Measurements from ENCODE around the gene MAJIN. TPM values are rescaled to one million over a fixed set of nuclear protein-coding genes. Genes with fewer than 3 reads are reported as not detected.

Gene MAJIN
- total and polyA plus RNA-seq, 7 donors = 0.25 TPM; not detected in 6

DNA sequence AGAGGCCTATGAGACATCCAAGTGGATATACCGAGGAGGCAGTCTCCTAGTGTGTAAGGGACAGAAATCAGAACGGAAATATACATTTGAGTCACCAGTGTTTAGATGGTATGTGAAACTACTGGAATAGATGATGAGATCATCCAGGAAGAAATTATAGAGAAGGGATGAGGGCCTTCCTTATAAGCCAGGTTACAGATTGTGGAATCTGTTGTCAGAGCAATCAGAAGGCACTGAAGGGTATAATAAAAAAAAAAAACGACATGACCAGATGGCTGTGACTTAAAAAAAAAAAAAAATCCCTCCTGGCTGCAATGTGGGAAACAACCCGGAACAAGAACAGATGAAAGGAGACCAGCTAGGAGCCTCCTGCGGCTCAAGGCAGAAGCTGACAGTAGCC lies 2.7 kb downstream of the MAJIN start:
- H3K4me3 ChIP-seq = no peak overlapping the region
- WGBS, 2 donors = 10 to 48% methylated on average over 5 of the region's 5 CpGs
- no peak for TF ChIP-seq POLR2A (IDR thresholded peaks at IDR 0.05)
- TF ChIP-seq, protein P1, sequence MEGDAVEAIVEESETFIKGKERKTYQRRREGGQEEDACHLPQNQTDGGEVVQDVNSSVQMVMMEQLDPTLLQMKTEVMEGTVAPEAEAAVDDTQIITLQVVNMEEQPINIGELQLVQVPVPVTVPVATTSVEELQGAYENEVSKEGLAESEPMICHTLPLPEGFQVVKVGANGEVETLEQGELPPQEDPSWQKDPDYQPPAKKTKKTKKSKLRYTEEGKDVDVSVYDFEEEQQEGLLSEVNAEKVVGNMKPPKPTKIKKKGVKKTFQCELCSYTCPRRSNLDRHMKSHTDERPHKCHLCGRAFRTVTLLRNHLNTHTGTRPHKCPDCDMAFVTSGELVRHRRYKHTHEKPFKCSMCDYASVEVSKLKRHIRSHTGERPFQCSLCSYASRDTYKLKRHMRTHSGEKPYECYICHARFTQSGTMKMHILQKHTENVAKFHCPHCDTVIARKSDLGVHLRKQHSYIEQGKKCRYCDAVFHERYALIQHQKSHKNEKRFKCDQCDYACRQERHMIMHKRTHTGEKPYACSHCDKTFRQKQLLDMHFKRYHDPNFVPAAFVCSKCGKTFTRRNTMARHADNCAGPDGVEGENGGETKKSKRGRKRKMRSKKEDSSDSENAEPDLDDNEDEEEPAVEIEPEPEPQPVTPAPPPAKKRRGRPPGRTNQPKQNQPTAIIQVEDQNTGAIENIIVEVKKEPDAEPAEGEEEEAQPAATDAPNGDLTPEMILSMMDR (IDR thresholded peaks at IDR 0.05) = no peak
- no peak for TF ChIP-seq EP300 (IDR thresholded peaks at IDR 0.05)
- no peak for TF ChIP-seq POLR2AphosphoS5 (IDR thresholded peaks at IDR 0.05)
- H3K27me3 ChIP-seq = no peaks in the 10 kb centered on the region
- peaks cover 0 to 12% (median 10%) of the 10 kb centered on the region in 4 donors for H3K4me1 ChIP-seq
- H3K36me3 ChIP-seq = no peaks in the 10 kb centered on the region
- no peak for DNase-seq
- no peaks in the 10 kb centered on the region for H3K9me3 ChIP-seq
- no peak overlapping the region for H3K27ac ChIP-seq
- intact Hi-C loops (cut with DNase I) = no loop called here

DNA sequence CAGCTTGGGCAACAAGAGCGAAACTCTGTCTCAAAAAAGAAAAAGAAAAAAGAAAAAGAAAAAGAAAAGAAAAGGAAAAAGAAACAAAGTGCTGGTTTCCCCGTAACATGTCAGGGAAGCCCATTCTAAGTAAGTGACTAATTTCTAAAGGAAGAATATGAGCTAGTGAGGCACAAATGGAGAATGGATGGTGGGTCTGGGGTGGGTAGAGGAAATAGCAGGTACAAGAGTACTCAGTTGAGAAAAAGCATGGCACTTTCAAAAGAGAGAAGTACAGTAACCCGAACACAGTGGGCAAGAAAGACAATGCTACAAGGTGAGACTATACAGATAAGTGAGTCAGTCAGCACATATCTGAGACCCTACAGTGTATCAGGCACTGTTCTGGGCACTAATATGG lies 4.5 kb downstream of the MAJIN start:
- intact Hi-C loops (cut with DNase I) = no loop called here
- 86 to 93% methylated on average over 3 of the region's 3 CpGs for WGBS, 2 donors
- TF ChIP-seq POLR2A (IDR thresholded peaks at IDR 0.05) (no peak), EP300 (IDR thresholded peaks at IDR 0.05) (no peak), POLR2AphosphoS5 (IDR thresholded peaks at IDR 0.05) (no peak)
- TF ChIP-seq, protein P1 (IDR thresholded peaks at IDR 0.05) = no peak
- DNase-seq = no peak
- H3K27ac ChIP-seq = no peak overlapping the region
- H3K4me3 ChIP-seq = no peak overlapping the region
- H3K27me3 ChIP-seq = no peaks in the 10 kb centered on the region
- H3K36me3 ChIP-seq = no peaks in the 10 kb centered on the region
- no peaks in the 10 kb centered on the region for H3K9me3 ChIP-seq
- H3K4me1 ChIP-seq = peaks cover 0 to 11% (median 10%) of the 10 kb centered on the region in 4 donors

DNA sequence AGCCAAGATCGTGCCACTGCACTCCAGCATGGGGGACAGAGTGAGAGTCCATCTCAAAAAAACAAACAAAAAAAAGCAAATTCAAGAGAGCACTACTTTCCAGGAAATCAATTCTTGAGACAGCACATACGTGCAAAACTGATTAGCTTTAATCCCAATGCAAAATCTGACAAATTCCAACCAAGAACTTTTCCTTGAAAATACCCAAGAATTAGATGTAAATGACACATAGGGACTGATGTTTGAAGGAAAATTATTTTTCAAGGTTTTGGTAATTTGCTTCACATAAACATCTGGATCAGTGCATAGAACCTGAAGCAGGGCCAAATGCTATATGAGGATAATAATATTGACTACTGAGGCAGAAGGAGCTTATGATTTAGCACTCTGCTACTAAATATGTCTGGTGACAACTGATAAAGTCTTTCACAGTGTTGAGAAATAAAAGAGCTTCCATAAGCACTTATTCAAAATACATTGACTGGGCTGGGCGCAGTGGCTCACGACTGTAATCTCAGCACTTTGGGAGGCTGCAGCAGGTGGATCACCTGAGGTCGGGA lies 8.8 kb downstream of the MAJIN start:
- no peak for TF ChIP-seq POLR2AphosphoS5 (IDR thresholded peaks at IDR 0.05)
- TF ChIP-seq POLR2A (IDR thresholded peaks at IDR 0.05) = no peak
- TF ChIP-seq, protein P1 (IDR thresholded peaks at IDR 0.05) = no peak
- TF ChIP-seq EP300 (IDR thresholded peaks at IDR 0.05) = no peak
- no peak for DNase-seq
- H3K27me3 ChIP-seq = no peaks in the 10 kb centered on the region
- H3K36me3 ChIP-seq = no peaks in the 10 kb centered on the region
- H3K9me3 ChIP-seq = no peaks in the 10 kb centered on the region
- H3K4me1 ChIP-seq = no peaks in the 10 kb centered on the region
- intact Hi-C loops (cut with DNase I) = no loop called here
- WGBS, 2 donors = 87 to 89% methylated on average over 5 of the region's 5 CpGs
- H3K4me3 ChIP-seq = no peak overlapping the region
- no peak overlapping the region for H3K27ac ChIP-seq

DNA sequence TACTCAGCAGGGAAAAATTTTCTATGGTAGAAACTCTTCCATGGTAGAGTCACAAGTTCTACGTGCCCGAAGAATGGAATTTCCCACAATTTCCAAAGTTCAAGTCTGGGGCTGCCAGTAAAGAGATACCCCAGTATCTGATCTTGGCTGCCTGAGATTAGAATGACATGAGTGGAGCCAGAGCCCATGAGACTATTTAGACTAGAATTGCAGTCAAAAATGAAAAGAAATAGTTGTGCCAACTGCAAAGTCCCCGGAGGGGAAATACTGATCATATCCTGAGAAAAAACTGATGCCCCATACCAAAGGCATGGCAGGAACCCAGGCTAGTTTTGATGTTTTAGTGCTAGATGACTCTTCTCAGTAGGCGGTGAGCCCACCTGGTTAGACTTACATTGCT lies 11.2 kb downstream of the MAJIN start:
- no peaks in the 10 kb centered on the region for H3K27me3 ChIP-seq
- 81 to 83% methylated on average over 4 of the region's 4 CpGs for WGBS, 2 donors
- intact Hi-C loops (cut with DNase I) = no loop called here
- H3K27ac ChIP-seq = no peak overlapping the region
- no peaks in the 10 kb centered on the region for H3K36me3 ChIP-seq
- DNase-seq = no peak
- H3K9me3 ChIP-seq = no peaks in the 10 kb centered on the region
- H3K4me1 ChIP-seq = no peaks in the 10 kb centered on the region
- TF ChIP-seq POLR2AphosphoS5 (IDR thresholded peaks at IDR 0.05) (no peak), EP300 (IDR thresholded peaks at IDR 0.05) (no peak), POLR2A (IDR thresholded peaks at IDR 0.05) (no peak)
- TF ChIP-seq, protein P1 (IDR thresholded peaks at IDR 0.05) = no peak
- H3K4me3 ChIP-seq = no peak overlapping the region

DNA sequence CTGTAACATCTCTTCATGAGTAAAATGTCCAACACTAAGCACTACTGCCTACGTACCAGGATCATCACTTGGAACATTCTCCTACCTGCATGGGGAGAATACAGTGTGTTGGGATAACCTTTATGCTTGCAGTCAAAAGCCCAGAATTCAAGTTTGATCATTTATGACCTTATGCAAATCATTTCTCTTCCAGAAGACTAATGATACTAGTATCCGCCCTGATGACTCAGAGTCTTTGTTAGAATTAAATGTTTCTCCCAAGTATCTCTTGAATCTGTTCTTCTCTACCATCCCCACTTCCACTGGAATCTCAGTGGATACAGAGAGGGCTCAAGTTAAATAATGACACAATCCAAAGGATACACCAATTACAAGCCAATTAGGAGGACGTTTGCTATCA lies 12.4 kb downstream of the MAJIN start:
- Histone ChIP-seq H3K27me3 (no peaks in the 10 kb centered on the region), H3K27ac (no peak overlapping the region), H3K4me1 (peaks cover 0 to 8% (median 3%) of the 10 kb centered on the region in 4 donors), H3K4me3 (no peak overlapping the region), H3K9me3 (no peaks in the 10 kb centered on the region), H3K36me3 (no peaks in the 10 kb centered on the region)
- DNase-seq = no peak
- whole genome bisulfite sequencing, 2 donors = 70 to 71% methylated on average over 3 of the region's 3 CpGs
- TF ChIP-seq EP300 (IDR thresholded peaks at IDR 0.05) (no peak), POLR2AphosphoS5 (IDR thresholded peaks at IDR 0.05) (no peak), POLR2A (IDR thresholded peaks at IDR 0.05) (no peak)
- TF ChIP-seq, protein P1 (IDR thresholded peaks at IDR 0.05) = no peak
- intact Hi-C loops (cut with DNase I) = no loop called here
